HG03025 (cell line): ENCODE results near the gene GRIK4.

ENCODE experiments used
- ATAC-seq: cut with Tn5 transposase; IDR thresholded peaks from one replicate; pipeline ENCODE4 v1.9.1; 2021; ENCODE audit warnings: mild to moderate bottlenecking, moderate library complexity; ENCODE audit not compliant: unreplicated experiment, low FRiP score

Gene GRIK4

GRCh38 chr11:120958185-120958584 lies 446.6 kb downstream of the GRIK4 start:
- no peak for ATAC-seq

GRCh38 chr11:120959189-120959588 lies 447.6 kb downstream of the GRIK4 start:
- ATAC-seq, result no peak

GRCh38 chr11:120964857-120965256 lies 453.3 kb downstream of the GRIK4 start:
- no peak for ATAC-seq

GRCh38 chr11:120966840-120967239 lies 455.3 kb downstream of the GRIK4 start:
- ATAC-seq, result no peak

- no peak for ATAC-seq
Observed at GRCh38 chr11:120969993-120970392, 458.4 kb downstream of the GRIK4 start.

- ATAC-seq, result no peak
Observed at GRCh38 chr11:120971825-120972224, 460.3 kb downstream of the GRIK4 start.

- no peak for ATAC-seq
Observed at GRCh38 chr11:120972621-120973020, 461.1 kb downstream of the GRIK4 start.

- no peak for ATAC-seq
Observed at GRCh38 chr11:120973501-120973900, 462.0 kb downstream of the GRIK4 start.

GRCh38 chr11:120974466-120974865 lies 462.9 kb downstream of the GRIK4 start:
- ATAC-seq, result no peak

- ATAC-seq, result no peak
Observed at GRCh38 chr11:120974965-120975364, 463.4 kb downstream of the GRIK4 start.

GRCh38 chr11:120977266-120978137 lies 466.0 kb downstream of the GRIK4 start:
- no peak for ATAC-seq

GRCh38 chr11:120978701-120979100 lies 467.2 kb downstream of the GRIK4 start:
- no peak for ATAC-seq

GRCh38 chr11:120985718-120986569 lies 474.4 kb downstream of the GRIK4 start:
- peak; percentile 51 for ATAC-seq

GRCh38 chr11:120988603-120989002 lies 477.1 kb downstream of the GRIK4 start:
- ATAC-seq, result no peak

- no peak for ATAC-seq
Observed at GRCh38 chr11:120991830-120992686, 480.5 kb downstream of the GRIK4 start.

- no peak for ATAC-seq
Observed at GRCh38 chr11:120994091-120994859, 482.7 kb downstream of the GRIK4 start.

GRCh38 chr11:120995184-120995583 lies 483.6 kb downstream of the GRIK4 start:
- no peak for ATAC-seq

GRCh38 chr11:120996973-120997372 lies 485.4 kb downstream of the GRIK4 start:
- ATAC-seq, result no peak

- no peak for ATAC-seq
Observed at GRCh38 chr11:120998581-120998980, 487.0 kb downstream of the GRIK4 start.
